Parathyroid adenoma (tissue), 2 donors: Measurements from ENCODE around the gene FHOD3.

ENCODE experiments used
- H2AFZ ChIP-seq: fragments of 300-600 bp; sonication (generic); one replicate; pipeline ENCODE4 v1.7.0; 2017; ENCODE audit warnings: antibody characterized with exemption, mild to moderate bottlenecking
- H3K27ac ChIP-seq: fragments of 300-600 bp; sonication (generic); one replicate; pipeline ENCODE4 v1.7.0; 2017
- H3K27me3 ChIP-seq: fragments of 300-600 bp; sonication (generic); one replicate; pipeline ENCODE4 v1.7.0; 2017; ENCODE audit warnings: low read length; ENCODE audit not compliant: control insufficient read depth, insufficient read depth
- H3K36me3 ChIP-seq: fragments of 300-600 bp; sonication (generic); one replicate; pipeline ENCODE4 v1.7.0; 2017; ENCODE audit warnings: low read length; ENCODE audit not compliant: control insufficient read depth, insufficient read depth
- H3K4me1 ChIP-seq: fragments of 300-600 bp; sonication (generic); one replicate; pipeline ENCODE4 v1.7.0; 2017; ENCODE audit warnings: control low read depth
- H3K4me2 ChIP-seq: fragments of 300-600 bp; sonication (generic); one replicate; pipeline ENCODE4 v1.7.0; 2017; ENCODE audit warnings: low read length
- H3K4me3 ChIP-seq: fragments of 300-600 bp; sonication (generic); one replicate; pipeline ENCODE4 v1.7.0; 2017; ENCODE audit warnings: low read depth, low read length
- H3K79me2 ChIP-seq: fragments of 300-600 bp; sonication (generic); one replicate; pipeline ENCODE4 v1.7.0; 2017; ENCODE audit warnings: control low read depth
- H3K9ac ChIP-seq: fragments of 300-600 bp; sonication (generic); one replicate; pipeline ENCODE4 v1.7.0; 2017; ENCODE audit warnings: mild to moderate bottlenecking
- H3K9me3 ChIP-seq: fragments of 300-600 bp; sonication (generic); one replicate; pipeline ENCODE4 v1.7.0; 2017; ENCODE audit warnings: low read length; ENCODE audit not compliant: control insufficient read depth
- TF ChIP-seq, protein P1 (sequence below): fragments of 300-600 bp; sonication (generic); IDR thresholded peaks from one replicate; pipeline ENCODE4 v1.7.0; 2017; ENCODE audit warnings: antibody characterized with exemption, mild to moderate bottlenecking
- donor health status: primary hyperparathyroidism.

Gene FHOD3

DNA sequence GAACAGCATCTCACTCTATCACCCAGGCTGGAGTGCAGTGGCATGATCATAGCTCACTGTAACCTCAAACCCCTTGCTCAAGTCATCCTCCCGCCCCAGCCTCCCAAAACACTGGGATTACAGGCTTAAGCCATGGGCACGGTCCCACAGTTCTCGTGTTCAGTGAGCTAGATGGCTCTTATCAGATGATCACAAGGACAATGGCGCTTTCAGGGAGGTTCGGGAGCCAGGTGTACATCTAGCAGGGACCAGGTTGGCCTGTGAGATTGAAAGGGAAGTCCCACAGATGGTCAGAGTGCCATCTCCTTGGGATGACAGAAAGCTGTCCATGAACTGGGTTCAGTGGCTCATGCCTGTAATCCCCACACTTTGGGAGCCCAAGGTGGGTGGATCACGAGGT is 14.1 kb upstream of the FHOD3 start:
- no peak overlapping the region for H3K27ac ChIP-seq
- H3K9me3 ChIP-seq = no peaks in the 10 kb centered on the region
- H3K4me1 ChIP-seq = peaks cover 4% of the 10 kb centered on the region
- H3K4me2 ChIP-seq = no peak overlapping the region
- no peak overlapping the region for H3K9ac ChIP-seq
- TF ChIP-seq, protein P1, sequence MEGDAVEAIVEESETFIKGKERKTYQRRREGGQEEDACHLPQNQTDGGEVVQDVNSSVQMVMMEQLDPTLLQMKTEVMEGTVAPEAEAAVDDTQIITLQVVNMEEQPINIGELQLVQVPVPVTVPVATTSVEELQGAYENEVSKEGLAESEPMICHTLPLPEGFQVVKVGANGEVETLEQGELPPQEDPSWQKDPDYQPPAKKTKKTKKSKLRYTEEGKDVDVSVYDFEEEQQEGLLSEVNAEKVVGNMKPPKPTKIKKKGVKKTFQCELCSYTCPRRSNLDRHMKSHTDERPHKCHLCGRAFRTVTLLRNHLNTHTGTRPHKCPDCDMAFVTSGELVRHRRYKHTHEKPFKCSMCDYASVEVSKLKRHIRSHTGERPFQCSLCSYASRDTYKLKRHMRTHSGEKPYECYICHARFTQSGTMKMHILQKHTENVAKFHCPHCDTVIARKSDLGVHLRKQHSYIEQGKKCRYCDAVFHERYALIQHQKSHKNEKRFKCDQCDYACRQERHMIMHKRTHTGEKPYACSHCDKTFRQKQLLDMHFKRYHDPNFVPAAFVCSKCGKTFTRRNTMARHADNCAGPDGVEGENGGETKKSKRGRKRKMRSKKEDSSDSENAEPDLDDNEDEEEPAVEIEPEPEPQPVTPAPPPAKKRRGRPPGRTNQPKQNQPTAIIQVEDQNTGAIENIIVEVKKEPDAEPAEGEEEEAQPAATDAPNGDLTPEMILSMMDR = no peak
- H3K36me3 ChIP-seq = no peaks in the 10 kb centered on the region
- H3K79me2 ChIP-seq = no peaks in the 10 kb centered on the region
- no peaks in the 10 kb centered on the region for H3K27me3 ChIP-seq
- H2AFZ ChIP-seq = no peak overlapping the region
- H3K4me3 ChIP-seq = no peak overlapping the region

DNA sequence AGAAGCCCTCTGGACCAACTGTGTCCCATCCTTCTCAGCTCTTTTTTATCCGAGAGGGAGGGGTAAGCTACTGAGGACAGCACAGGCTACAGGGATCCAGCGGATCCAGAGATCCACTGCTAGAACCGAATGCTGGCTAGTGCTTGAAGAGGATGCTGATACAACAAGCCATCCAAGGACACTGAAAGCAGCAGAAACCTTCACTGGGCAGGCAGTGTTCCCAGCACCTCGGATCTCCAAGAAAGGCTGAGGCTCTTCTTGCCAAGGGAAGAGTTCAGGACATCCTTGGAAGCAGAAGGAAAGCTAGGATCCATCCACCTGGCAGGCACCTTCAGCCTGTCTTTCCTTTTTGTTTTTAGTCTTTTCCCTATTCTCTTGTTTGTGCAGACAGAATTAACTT is 13.2 kb upstream of the FHOD3 start:
- H3K27me3 ChIP-seq = no peaks in the 10 kb centered on the region
- H3K4me3 ChIP-seq = no peak overlapping the region
- H3K9me3 ChIP-seq = no peaks in the 10 kb centered on the region
- H3K36me3 ChIP-seq = no peaks in the 10 kb centered on the region
- H3K79me2 ChIP-seq = no peaks in the 10 kb centered on the region
- H3K4me2 ChIP-seq = no peak overlapping the region
- H3K9ac ChIP-seq = no peak overlapping the region
- TF ChIP-seq, protein P1 = no peak
- H3K27ac ChIP-seq = no peak overlapping the region
- peak overlapping the region; percentile 39 for H2AFZ ChIP-seq
- H3K4me1 ChIP-seq = peaks cover 4% of the 10 kb centered on the region

DNA sequence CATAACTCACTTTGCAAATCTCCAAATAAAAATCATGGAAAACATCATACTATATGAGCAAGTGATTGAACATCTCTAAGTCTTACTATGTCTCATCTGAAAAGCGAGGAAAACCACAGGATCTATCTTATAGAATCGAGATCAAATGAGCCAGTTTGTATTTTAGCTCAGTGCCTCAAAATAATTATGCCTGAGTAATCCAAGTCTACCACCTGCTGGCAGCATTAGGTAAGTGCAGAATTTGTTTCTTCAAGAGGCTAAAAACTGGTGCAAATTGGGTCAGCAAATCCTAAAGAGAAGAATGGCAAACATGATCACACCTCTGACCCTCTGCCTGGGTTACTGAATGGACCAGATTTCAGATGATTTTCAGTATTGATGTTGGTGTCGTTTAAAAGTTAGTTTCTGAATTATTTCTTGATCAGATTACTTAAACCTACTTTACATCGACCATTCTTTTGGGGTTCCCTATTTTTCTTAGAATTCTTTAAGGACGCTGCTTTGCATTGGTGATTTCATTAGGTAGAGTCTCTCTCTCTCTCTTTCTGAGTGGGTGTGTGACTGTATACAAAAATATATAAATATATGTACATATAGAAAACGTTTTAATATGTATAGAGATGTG is 12.7 kb upstream of the FHOD3 start:
- H3K36me3 ChIP-seq = no peaks in the 10 kb centered on the region
- TF ChIP-seq, protein P1 = peak; percentile 97
- H2AFZ ChIP-seq = peak overlapping the region; percentile 39
- no peaks in the 10 kb centered on the region for H3K9me3 ChIP-seq
- H3K27ac ChIP-seq = no peak overlapping the region
- H3K4me3 ChIP-seq = no peak overlapping the region
- H3K4me1 ChIP-seq = peaks cover 4% of the 10 kb centered on the region
- H3K79me2 ChIP-seq = no peaks in the 10 kb centered on the region
- no peaks in the 10 kb centered on the region for H3K27me3 ChIP-seq
- H3K4me2 ChIP-seq = no peak overlapping the region
- H3K9ac ChIP-seq = no peak overlapping the region

DNA sequence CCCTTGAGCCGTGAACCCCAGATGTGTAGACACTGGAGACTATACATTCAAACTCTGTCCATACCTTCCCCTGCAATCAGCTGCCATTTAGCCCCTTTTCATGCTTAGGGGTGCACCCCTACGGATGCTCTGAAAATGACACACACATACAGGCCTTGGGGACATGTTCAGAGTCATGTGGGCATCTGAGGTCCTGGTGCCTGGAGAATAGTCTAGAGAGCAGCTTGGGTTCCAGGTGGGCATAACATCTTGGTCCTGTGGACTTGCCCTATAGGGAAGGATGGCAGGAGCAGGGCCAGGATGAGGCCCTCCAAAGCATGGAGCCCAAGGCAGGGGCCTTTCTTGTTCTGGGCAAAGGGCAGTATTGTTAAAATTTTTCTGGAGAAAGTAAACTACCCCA is 9.9 kb upstream of the FHOD3 start:
- no peak overlapping the region for H3K4me3 ChIP-seq
- no peak overlapping the region for H2AFZ ChIP-seq
- no peak overlapping the region for H3K4me2 ChIP-seq
- no peak overlapping the region for H3K27ac ChIP-seq
- H3K9ac ChIP-seq = no peak overlapping the region
- H3K27me3 ChIP-seq = no peaks in the 10 kb centered on the region
- H3K36me3 ChIP-seq = no peaks in the 10 kb centered on the region
- no peaks in the 10 kb centered on the region for H3K79me2 ChIP-seq
- H3K4me1 ChIP-seq = peaks cover 4% of the 10 kb centered on the region
- H3K9me3 ChIP-seq = no peaks in the 10 kb centered on the region
- TF ChIP-seq, protein P1 = no peak

DNA sequence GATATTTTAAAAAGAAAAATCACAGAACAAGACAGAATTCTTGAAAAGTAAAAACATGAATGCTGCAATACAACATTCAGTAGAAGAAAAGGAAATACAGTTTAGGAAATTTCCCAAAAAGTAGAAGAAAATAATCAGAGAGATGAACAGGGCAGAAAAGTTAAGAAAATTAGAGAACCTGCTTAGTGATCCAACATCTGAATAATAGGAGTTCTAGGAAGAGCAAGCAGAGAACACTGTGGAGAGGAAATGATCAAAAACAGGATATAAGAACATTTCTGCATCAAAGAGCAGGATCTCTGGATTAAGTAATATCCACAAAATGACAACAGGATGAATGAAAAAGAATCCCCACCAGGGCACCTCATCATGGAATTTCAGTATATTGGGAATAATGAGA is 8.8 kb upstream of the FHOD3 start:
- no peak overlapping the region for H3K4me2 ChIP-seq
- peaks cover 4% of the 10 kb centered on the region for H3K4me1 ChIP-seq
- H2AFZ ChIP-seq = no peak overlapping the region
- no peaks in the 10 kb centered on the region for H3K79me2 ChIP-seq
- no peaks in the 10 kb centered on the region for H3K9me3 ChIP-seq
- H3K27me3 ChIP-seq = no peaks in the 10 kb centered on the region
- no peak overlapping the region for H3K4me3 ChIP-seq
- H3K27ac ChIP-seq = no peak overlapping the region
- no peak overlapping the region for H3K9ac ChIP-seq
- TF ChIP-seq, protein P1 = no peak
- H3K36me3 ChIP-seq = no peaks in the 10 kb centered on the region
